Fibroblast of lung (primary cell): ENCODE measurements around the gene TBRG1.

Experiments used
- CTCF ChIP-seq, 2 donors: IDR thresholded peaks in 1 of 2; conservative IDR thresholded peaks in 1 of 2; 1 replicate in 1 of 2; 2 replicates in 1 of 2; pipeline ENCODE4 v1.5.1; 2011 to 2012; ENCODE audit warnings: low read length in 2 of 2, control low read depth in 1 of 2, inconsistent platforms in 1 of 2, low read depth in 1 of 2, mild to moderate bottlenecking in 1 of 2
- EZH2 ChIP-seq: IDR thresholded peaks from 2 replicates; pipeline ENCODE4 v1.5.1; 2012; ENCODE audit warnings: low read length, control low read depth, mild to moderate bottlenecking; ENCODE audit errors: missing control alignments

DNA sequence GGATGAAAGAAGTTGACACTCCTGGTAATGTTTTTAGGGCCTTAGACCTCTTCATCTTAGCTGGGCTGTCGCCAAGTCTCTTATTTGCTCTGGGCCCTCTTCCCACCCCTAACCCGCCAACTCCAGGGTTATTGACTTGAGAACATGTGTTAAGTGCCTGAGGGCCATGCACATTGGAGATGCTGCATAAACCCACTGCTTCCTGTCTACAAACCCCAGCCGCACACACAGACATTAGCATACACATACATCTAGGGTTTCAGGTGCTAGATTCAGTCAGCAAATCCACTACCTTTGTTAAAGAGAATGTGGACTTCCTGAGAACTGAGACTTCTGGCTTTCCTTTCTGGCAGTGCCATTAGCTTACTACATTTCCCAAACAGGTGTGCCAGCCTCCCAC is 10.6 kb upstream of the TBRG1 start:
- no peak for TF ChIP-seq CTCF (conservative IDR thresholded peaks at IDR 0.05 in 1 of 2, IDR thresholded peaks at IDR 0.05 in 1 of 2; ENCODE audit: low read depth in 1 of 2, low read length in 2 of 2)
- TF ChIP-seq EZH2 = no peak
